SU-DHL-6 (cell line): Measurements from ENCODE around the gene LEKR1.

Source experiments
- H2AFZ ChIP-seq: fragments of 200-600 bp; sonication (generic); 2 replicates; pipeline ENCODE4 v1.6.1; 2014; ENCODE audit warnings: low read depth, mild to moderate bottlenecking, moderate library complexity, mixed read lengths, antibody characterized with exemption, low read length; ENCODE audit not compliant: severe bottlenecking
- H3F3A ChIP-seq: fragments of 200-600 bp; shearing (Covaris generic); 2 replicates; pipeline ENCODE4 v1.6.0; 2016; ENCODE audit warnings: antibody characterized with exemption, mild to moderate bottlenecking; ENCODE audit not compliant: insufficient read depth
- H3K27ac ChIP-seq: fragments of 200-600 bp; sonication (generic); 2 replicates; pipeline ENCODE4 v1.5.1; 2016; ENCODE audit warnings: low read depth, mild to moderate bottlenecking, low read length, moderate library complexity, mixed read lengths
- H3K27me3 ChIP-seq: fragments of 200-600 bp; sonication (generic), shearing (Covaris generic); 2 replicates; pipeline ENCODE4 v1.6.0; 2014; ENCODE audit warnings: mild to moderate bottlenecking, low read length
- H3K36me3 ChIP-seq: fragments of 200-600 bp; sonication (generic); 2 replicates; pipeline ENCODE4 v1.6.1; 2014; ENCODE audit warnings: mild to moderate bottlenecking, low read length, mixed read lengths
- H3K4me2 ChIP-seq: fragments of 300-600, 200-600 bp; shearing (Covaris generic), sonication (generic); 2 replicates; pipeline ENCODE4 v1.6.0; 2014; ENCODE audit warnings: low read length, low read depth, mild to moderate bottlenecking; ENCODE audit not compliant: poor library complexity, severe bottlenecking
- H3K4me3 ChIP-seq: fragments of 200-600 bp; sonication (generic); 2 replicates; pipeline ENCODE4 v1.5.1; 2014; ENCODE audit warnings: antibody characterized with exemption, low read length, mild to moderate bottlenecking, mixed read lengths; ENCODE audit not compliant: insufficient read depth, poor library complexity, severe bottlenecking
- H3K79me2 ChIP-seq: fragments of 200-600 bp; sonication (generic); 2 replicates; pipeline ENCODE4 v1.6.1; 2014; ENCODE audit warnings: mild to moderate bottlenecking, low read length, moderate library complexity; ENCODE audit not compliant: insufficient read depth
- H3K9ac ChIP-seq: fragments of 200-600 bp; sonication (generic); 2 replicates; pipeline ENCODE4 v1.7.0; 2014; ENCODE audit warnings: mild to moderate bottlenecking, low read length
- H3K9me2 ChIP-seq: fragments of 200-600 bp; sonication (generic); replicated peaks from 2 replicates; pipeline ENCODE4 v1.6.1; 2014; ENCODE audit warnings: low read length; ENCODE audit not compliant: insufficient read depth
- H3K9me3 ChIP-seq: fragments of 200-600 bp; sonication (generic); 2 replicates; pipeline ENCODE4 v1.6.1; 2014; ENCODE audit warnings: low read length, mixed read lengths; ENCODE audit not compliant: insufficient read depth
- H4K20me1 ChIP-seq: fragments of 200-600 bp; sonication (generic); 2 replicates; pipeline ENCODE4 v1.6.1; 2014; ENCODE audit warnings: low read depth, mild to moderate bottlenecking, antibody characterized with exemption, low read length, moderate library complexity, mixed read lengths
- EZH2phosphoT487 ChIP-seq: fragments of 200-600 bp; sonication (generic), shearing (Covaris generic); conservative IDR thresholded peaks from 2 replicates; pipeline ENCODE4 v1.6.1; 2018; ENCODE audit warnings: mild to moderate bottlenecking, antibody characterized with exemption, low read length, moderate library complexity, mixed read lengths
- TF ChIP-seq, protein P1 (sequence below): fragments of 200-600 bp; sonication (generic); IDR thresholded peaks from one replicate; pipeline ENCODE4 v1.5.1; 2017; ENCODE audit warnings: antibody characterized with exemption, mild to moderate bottlenecking, low read length, moderate library complexity; ENCODE audit not compliant: insufficient read depth, poor library complexity, severe bottlenecking

Gene LEKR1

DNA sequence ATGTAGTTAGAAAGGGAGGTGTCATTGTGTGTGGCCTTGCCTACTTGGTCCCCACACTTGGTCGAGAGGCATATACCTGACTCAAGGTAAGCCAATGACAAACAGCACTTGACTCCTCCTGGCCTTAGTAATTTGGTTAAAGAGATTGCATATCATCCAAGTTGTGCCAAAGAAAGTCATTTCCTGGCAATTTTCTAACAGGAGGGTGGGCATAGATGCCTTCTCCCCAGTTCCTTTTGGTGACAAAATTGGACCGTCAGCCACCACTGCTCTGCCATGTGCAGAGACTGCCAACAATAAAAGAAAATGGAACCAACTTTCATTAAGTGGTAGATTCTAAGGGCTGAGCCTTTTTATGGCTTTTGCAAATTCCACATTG is 7.9 kb upstream of the LEKR1 start:
- peak overlapping the region; percentile 40 for H3K4me3 ChIP-seq
- TF ChIP-seq EZH2phosphoT487: no peak
- TF ChIP-seq, protein P1, sequence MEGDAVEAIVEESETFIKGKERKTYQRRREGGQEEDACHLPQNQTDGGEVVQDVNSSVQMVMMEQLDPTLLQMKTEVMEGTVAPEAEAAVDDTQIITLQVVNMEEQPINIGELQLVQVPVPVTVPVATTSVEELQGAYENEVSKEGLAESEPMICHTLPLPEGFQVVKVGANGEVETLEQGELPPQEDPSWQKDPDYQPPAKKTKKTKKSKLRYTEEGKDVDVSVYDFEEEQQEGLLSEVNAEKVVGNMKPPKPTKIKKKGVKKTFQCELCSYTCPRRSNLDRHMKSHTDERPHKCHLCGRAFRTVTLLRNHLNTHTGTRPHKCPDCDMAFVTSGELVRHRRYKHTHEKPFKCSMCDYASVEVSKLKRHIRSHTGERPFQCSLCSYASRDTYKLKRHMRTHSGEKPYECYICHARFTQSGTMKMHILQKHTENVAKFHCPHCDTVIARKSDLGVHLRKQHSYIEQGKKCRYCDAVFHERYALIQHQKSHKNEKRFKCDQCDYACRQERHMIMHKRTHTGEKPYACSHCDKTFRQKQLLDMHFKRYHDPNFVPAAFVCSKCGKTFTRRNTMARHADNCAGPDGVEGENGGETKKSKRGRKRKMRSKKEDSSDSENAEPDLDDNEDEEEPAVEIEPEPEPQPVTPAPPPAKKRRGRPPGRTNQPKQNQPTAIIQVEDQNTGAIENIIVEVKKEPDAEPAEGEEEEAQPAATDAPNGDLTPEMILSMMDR: no peak
- no peaks in the 10 kb centered on the region for H4K20me1 ChIP-seq
- H3K27ac ChIP-seq: peak overlapping the region; percentile 97
- H3K36me3 ChIP-seq: no peaks in the 10 kb centered on the region
- H2AFZ ChIP-seq: no peak overlapping the region
- H3K9me3 ChIP-seq: peaks cover 5% of the 10 kb centered on the region; the same call in 1 of the 2 replicates
- H3K79me2 ChIP-seq: no peaks in the 10 kb centered on the region
- peaks cover 52% of the 10 kb centered on the region for H3F3A ChIP-seq
- no peaks in the 10 kb centered on the region for H3K27me3 ChIP-seq
- peak overlapping the region; percentile 58 for H3K9ac ChIP-seq
- H3K4me2 ChIP-seq: peak overlapping the region; percentile 85
- no peaks in the 10 kb centered on the region for H3K9me2 ChIP-seq

DNA sequence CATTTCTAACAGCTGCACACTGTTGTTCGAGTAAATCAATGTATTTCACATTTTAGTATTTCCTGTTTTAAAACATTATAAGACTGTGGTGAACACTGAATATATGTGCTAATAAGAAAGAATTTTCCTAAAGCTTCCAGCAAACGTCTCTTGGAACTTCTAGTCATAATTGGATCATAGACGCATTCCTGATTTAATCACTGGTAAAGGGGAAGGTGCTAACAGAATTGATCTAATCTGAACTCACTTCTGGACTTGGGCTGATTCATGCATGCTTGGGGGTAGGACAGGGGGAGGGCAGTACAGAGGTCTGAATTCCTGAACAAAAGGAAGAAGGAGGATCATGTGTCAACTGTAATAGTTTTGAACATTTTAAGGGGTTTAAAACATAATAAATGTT is 7.3 kb upstream of the LEKR1 start:
- no peaks in the 10 kb centered on the region for H3K36me3 ChIP-seq
- no peaks in the 10 kb centered on the region for H3K9me2 ChIP-seq
- peak overlapping the region; percentile 40 for H3K4me3 ChIP-seq
- no peaks in the 10 kb centered on the region for H3K79me2 ChIP-seq
- H3K27me3 ChIP-seq: no peaks in the 10 kb centered on the region
- peaks cover 5% of the 10 kb centered on the region; the same call in 1 of the 2 replicates for H3K9me3 ChIP-seq
- peaks cover 54% of the 10 kb centered on the region for H3F3A ChIP-seq
- peak overlapping the region; percentile 97 for H3K27ac ChIP-seq
- H2AFZ ChIP-seq: peak overlapping the region; percentile 43
- peak overlapping the region; percentile 85 for H3K4me2 ChIP-seq
- TF ChIP-seq EZH2phosphoT487: no peak
- TF ChIP-seq, protein P1: no peak
- peak overlapping the region; percentile 58 for H3K9ac ChIP-seq
- no peaks in the 10 kb centered on the region for H4K20me1 ChIP-seq

DNA sequence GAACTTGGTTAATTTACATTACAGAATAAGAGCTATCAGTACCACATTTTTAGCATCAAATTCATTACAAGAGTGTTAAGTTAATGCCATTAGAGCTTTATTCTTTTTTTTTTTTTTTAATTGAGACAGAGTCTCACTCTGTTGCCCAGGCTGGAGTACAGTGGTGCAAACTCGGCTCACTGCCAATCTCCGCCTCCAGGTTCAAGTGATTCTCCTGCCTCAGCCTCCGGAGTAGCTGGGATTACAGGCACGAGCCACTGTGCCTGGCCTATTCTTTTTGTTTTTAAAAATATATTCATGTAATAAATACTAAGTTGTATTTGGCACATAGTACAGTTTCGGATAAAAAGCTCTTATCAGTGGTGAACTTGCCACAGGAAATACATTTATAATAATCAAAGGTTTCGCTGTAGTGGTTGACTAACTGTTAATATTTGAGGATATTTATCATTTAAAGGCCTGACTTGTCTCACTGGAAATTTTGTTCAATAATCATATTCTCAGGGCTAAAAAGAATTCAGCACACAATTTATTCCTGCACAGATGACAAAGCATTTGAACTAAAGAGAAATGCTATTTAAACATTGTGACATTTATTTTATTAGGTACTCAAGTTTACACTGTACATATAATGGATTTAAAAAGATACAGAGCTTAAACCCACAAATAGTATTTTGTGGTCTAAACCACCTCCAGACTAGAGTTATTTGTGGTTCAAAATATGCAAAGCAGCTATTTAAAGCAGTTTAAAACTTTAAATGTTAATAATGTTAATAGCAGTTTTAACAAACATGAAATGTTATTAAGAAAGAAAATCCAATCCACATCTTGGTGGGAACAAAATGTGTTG is 6.1 kb upstream of the LEKR1 start:
- Histone ChIP-seq H3F3A (peaks cover 62% of the 10 kb centered on the region), H3K9me2 (no peaks in the 10 kb centered on the region), H3K27ac (peak overlapping the region; percentile 97), H3K9ac (peak overlapping the region; percentile 58), H3K36me3 (no peaks in the 10 kb centered on the region), H3K4me3 (peak overlapping the region; percentile 34), H4K20me1 (no peaks in the 10 kb centered on the region), H3K9me3 (peaks cover 5% of the 10 kb centered on the region; the same call in 1 of the 2 replicates), H3K4me2 (peak overlapping the region; percentile 85), H2AFZ (no peak overlapping the region), H3K27me3 (no peaks in the 10 kb centered on the region), H3K79me2 (no peaks in the 10 kb centered on the region)
- no peak for TF ChIP-seq EZH2phosphoT487
- TF ChIP-seq, protein P1: no peak
